Adrenal gland (tissue), 5 donors: Measurements from ENCODE around the gene IL1RAPL1.

ENCODE experiments used
- CTCF ChIP-seq, 6 experiments: fragments of 450-650 bp in 4 of 6; fragments of 200-600 bp in 2 of 6; sonication (generic) in 1 of 6; IDR thresholded peaks; 1 replicate in 5 of 6; 2 replicates in 1 of 6; pipeline versions ENCODE4 v1.5.1 to v1.8.0; 2016 to 2021; ENCODE audit warnings: antibody characterized with exemption in 6 of 6, mild to moderate bottlenecking in 2 of 6, moderate library complexity in 1 of 6
- POLR2A ChIP-seq, 2 donors: fragments of 450-650 bp; IDR thresholded peaks; one replicate each; pipeline ENCODE4 v1.6.1; 2017; ENCODE audit warnings: antibody characterized with exemption in 2 of 2, mild to moderate bottlenecking in 2 of 2, moderate library complexity in 1 of 2
- donor health status: DM: no; HTN: no; CAD: no.

GRCh38 chrX:29530501-29530900 lies 943.3 kb downstream of the IL1RAPL1 start:
- TF ChIP-seq CTCF (IDR thresholded peaks at IDR 0.05) (no peak), POLR2A (IDR thresholded peaks at IDR 0.05) (no peak)
